H9 (cell line): Measurements from ENCODE around the gene MYBPC3. TPM values are rescaled to one million over a fixed set of nuclear protein-coding genes. Genes with fewer than 3 reads are reported as not detected.

Experiments used
- DNase-seq: peaks from one replicate; pipeline ENCODE4 v3.0.0-alpha.2; 2017
- H2AFZ ChIP-seq: one replicate; pipeline ENCODE4 v1.6.1; 2013; ENCODE audit warnings: mild to moderate bottlenecking, low read length, control low read depth, moderate library complexity
- H2AK5ac ChIP-seq: 2 replicates; pipeline ENCODE4 v1.6.1; 2013; ENCODE audit warnings: low read length, control low read depth, mixed read lengths; ENCODE audit not compliant: insufficient read length
- H2BK120ac ChIP-seq: one replicate; pipeline ENCODE4 v1.6.1; 2013; ENCODE audit warnings: low read depth, mild to moderate bottlenecking, low read length, control low read depth, inconsistent platforms; ENCODE audit not compliant: poor library complexity, severe bottlenecking
- H2BK12ac ChIP-seq: 2 replicates; pipeline ENCODE4 v1.6.1; 2013; ENCODE audit warnings: low read length, control low read depth, mixed read lengths, low read depth; ENCODE audit not compliant: insufficient read length
- H2BK15ac ChIP-seq: 2 replicates; pipeline ENCODE4 v1.6.1; 2013; ENCODE audit warnings: low read depth, low read length, control low read depth
- H2BK20ac ChIP-seq: one replicate; pipeline ENCODE4 v1.6.1; 2013; ENCODE audit warnings: low read depth, mild to moderate bottlenecking, low read length, control low read depth, inconsistent platforms; ENCODE audit not compliant: poor library complexity, severe bottlenecking
- H2BK5ac ChIP-seq: 2 replicates; pipeline ENCODE4 v1.6.1; 2013; ENCODE audit warnings: low read length, control low read depth, mixed read lengths; ENCODE audit not compliant: insufficient read length
- H3K14ac ChIP-seq: 2 replicates; pipeline ENCODE4 v1.6.1; 2013; ENCODE audit warnings: low read length, control low read depth; ENCODE audit not compliant: insufficient read depth
- H3K18ac ChIP-seq: 2 replicates; pipeline ENCODE4 v1.6.1; 2013; ENCODE audit warnings: low read depth, mild to moderate bottlenecking, mixed read lengths, low read length, control low read depth; ENCODE audit not compliant: insufficient read length
- H3K23ac ChIP-seq: 2 replicates; pipeline ENCODE4 v1.6.1; 2013; ENCODE audit warnings: low read length, control low read depth, mixed read lengths, low read depth; ENCODE audit not compliant: insufficient read length
- H3K23me2 ChIP-seq: 2 replicates; pipeline ENCODE4 v1.6.1; 2013; ENCODE audit warnings: low read depth, mild to moderate bottlenecking, mixed read lengths, low read length, control low read depth; ENCODE audit not compliant: insufficient read length, poor library complexity, severe bottlenecking
- H3K27ac ChIP-seq: 2 replicates; pipeline ENCODE4 v1.5.1; 2013; ENCODE audit warnings: low read length, control low read depth, mixed read lengths, low read depth; ENCODE audit not compliant: insufficient read length
- H3K27me3 ChIP-seq: 2 replicates; pipeline ENCODE4 v1.6.1; 2013; ENCODE audit warnings: low read length, control low read depth, inconsistent platforms; ENCODE audit not compliant: insufficient read depth
- H3K4ac ChIP-seq: 2 replicates; pipeline ENCODE4 v1.6.1; 2013; ENCODE audit warnings: low read depth, mild to moderate bottlenecking, control low read depth, inconsistent platforms, low read length, moderate library complexity
- H3K4me1 ChIP-seq: 2 replicates; pipeline ENCODE4 v1.6.1; 2013; ENCODE audit warnings: low read length, control low read depth, inconsistent platforms; ENCODE audit not compliant: insufficient read depth
- H3K4me2 ChIP-seq: 2 replicates; pipeline ENCODE4 v1.6.1; 2013; ENCODE audit warnings: low read length, control low read depth, mixed read lengths; ENCODE audit not compliant: insufficient read length, insufficient read depth
- H3K56ac ChIP-seq: 2 replicates; pipeline ENCODE4 v1.6.1; 2013; ENCODE audit warnings: low read depth, mild to moderate bottlenecking, mixed read lengths, low read length, control low read depth; ENCODE audit not compliant: insufficient read length
- H3K79me1 ChIP-seq: 2 replicates; pipeline ENCODE4 v1.6.1; 2013; ENCODE audit warnings: low read depth, mild to moderate bottlenecking, moderate library complexity, low read length, control low read depth, inconsistent platforms; ENCODE audit not compliant: insufficient read depth, poor library complexity, severe bottlenecking
- H3K79me2 ChIP-seq: 2 replicates; pipeline ENCODE4 v1.6.1; 2013; ENCODE audit warnings: low read length, control low read depth, inconsistent platforms; ENCODE audit not compliant: insufficient read depth
- H3K9ac ChIP-seq: 2 replicates; pipeline ENCODE4 v1.6.1; 2013; ENCODE audit warnings: low read length, control low read depth, mixed read lengths; ENCODE audit not compliant: insufficient read length; ENCODE audit errors: extremely low read depth
- H3K9me3 ChIP-seq: one replicate; pipeline ENCODE4 v1.6.1; 2013; ENCODE audit warnings: low read depth, low read length, inconsistent platforms; ENCODE audit not compliant: control insufficient read depth
- H3T11ph ChIP-seq: one replicate; pipeline ENCODE4 v1.6.1; 2013; ENCODE audit warnings: mild to moderate bottlenecking, low read length, control low read depth, inconsistent platforms
- H4K20me1 ChIP-seq: one replicate; pipeline ENCODE4 v1.6.1; 2013; ENCODE audit not compliant: control insufficient read depth, insufficient read length, insufficient read depth
- H4K5ac ChIP-seq: 2 replicates; pipeline ENCODE4 v1.6.1; 2013; ENCODE audit warnings: low read depth, mild to moderate bottlenecking, mixed read lengths, low read length, control low read depth; ENCODE audit not compliant: insufficient read length
- H4K8ac ChIP-seq: replicated peaks from 2 replicates; pipeline ENCODE4 v1.6.1; 2013; ENCODE audit warnings: low read length, control low read depth, mixed read lengths, low read depth; ENCODE audit not compliant: insufficient read length
- H4K91ac ChIP-seq: 2 replicates; pipeline ENCODE4 v1.6.1; 2013; ENCODE audit warnings: low read depth, mild to moderate bottlenecking, moderate library complexity, mixed read lengths, low read length, control low read depth; ENCODE audit not compliant: insufficient read length
- H3K27ac Mint-ChIP-seq, 3 experiments: 2 replicates in 2 of 3; 3 replicates in 1 of 3; pipeline ENCODE4 v1.8.0; 2020 to 2021; ENCODE audit warnings: mixed read lengths in 3 of 3, mild to moderate bottlenecking in 1 of 3, moderate library complexity in 1 of 3
- H3K27me3 Mint-ChIP-seq: 2 replicates; pipeline ENCODE4 v1.8.0; 2021; ENCODE audit warnings: low read depth, mild to moderate bottlenecking, moderate library complexity, mixed read lengths
- H3K36me3 Mint-ChIP-seq, 3 experiments: 2 replicates in 2 of 3; 3 replicates in 1 of 3; pipeline ENCODE4 v1.8.0; 2020 to 2021; ENCODE audit warnings: low read depth in 3 of 3, mixed read lengths in 3 of 3; ENCODE audit not compliant: insufficient read depth in 1 of 3
- H3K4me1 Mint-ChIP-seq, 2 experiments: 2 replicates each; pipeline ENCODE4 v1.8.0; 2020; ENCODE audit warnings: mixed read lengths in 2 of 2
- H3K4me3 Mint-ChIP-seq, 2 experiments: 2 replicates in 1 of 2; 3 replicates in 1 of 2; pipeline ENCODE4 v1.8.0; 2020 to 2021; ENCODE audit warnings: mild to moderate bottlenecking in 2 of 2, mixed read lengths in 2 of 2, moderate library complexity in 1 of 2
- H3K9me3 Mint-ChIP-seq, 2 experiments: 2 replicates in 1 of 2; 3 replicates in 1 of 2; pipeline ENCODE4 v1.8.0; 2020; ENCODE audit warnings: mild to moderate bottlenecking in 2 of 2, mixed read lengths in 2 of 2, moderate library complexity in 1 of 2
- WGBS: extraction: QIAGEN DNeasy Blood & Tissue Kit; methylation state at CpG from one replicate; pipeline ENCODE4 v1.1.7; 2013; ENCODE audit warnings: missing lambda C conversion rate, low lambda C conversion rate, mixed read lengths; ENCODE audit not compliant: insufficient read length; ENCODE audit errors: extremely low coverage; 5-methylcytosine and 5-hydroxymethylcytosine counted together
- total RNA-seq: library from RNA; stranded (reverse); gene quantifications from 2 replicates; pipeline ENCODE4 v1.2.1, GENCODE V29; 2021
- TF ChIP-seq, protein P1 (sequence below): fragments of 200-600 bp; sonication (generic); conservative IDR thresholded peaks from 3 replicates; pipeline ENCODE4 v1.8.0; 2021; ENCODE audit warnings: antibody characterized with exemption, mild to moderate bottlenecking

Gene MYBPC3
- total RNA-seq, 1 experiment from 2014 or later, result not detected

DNA sequence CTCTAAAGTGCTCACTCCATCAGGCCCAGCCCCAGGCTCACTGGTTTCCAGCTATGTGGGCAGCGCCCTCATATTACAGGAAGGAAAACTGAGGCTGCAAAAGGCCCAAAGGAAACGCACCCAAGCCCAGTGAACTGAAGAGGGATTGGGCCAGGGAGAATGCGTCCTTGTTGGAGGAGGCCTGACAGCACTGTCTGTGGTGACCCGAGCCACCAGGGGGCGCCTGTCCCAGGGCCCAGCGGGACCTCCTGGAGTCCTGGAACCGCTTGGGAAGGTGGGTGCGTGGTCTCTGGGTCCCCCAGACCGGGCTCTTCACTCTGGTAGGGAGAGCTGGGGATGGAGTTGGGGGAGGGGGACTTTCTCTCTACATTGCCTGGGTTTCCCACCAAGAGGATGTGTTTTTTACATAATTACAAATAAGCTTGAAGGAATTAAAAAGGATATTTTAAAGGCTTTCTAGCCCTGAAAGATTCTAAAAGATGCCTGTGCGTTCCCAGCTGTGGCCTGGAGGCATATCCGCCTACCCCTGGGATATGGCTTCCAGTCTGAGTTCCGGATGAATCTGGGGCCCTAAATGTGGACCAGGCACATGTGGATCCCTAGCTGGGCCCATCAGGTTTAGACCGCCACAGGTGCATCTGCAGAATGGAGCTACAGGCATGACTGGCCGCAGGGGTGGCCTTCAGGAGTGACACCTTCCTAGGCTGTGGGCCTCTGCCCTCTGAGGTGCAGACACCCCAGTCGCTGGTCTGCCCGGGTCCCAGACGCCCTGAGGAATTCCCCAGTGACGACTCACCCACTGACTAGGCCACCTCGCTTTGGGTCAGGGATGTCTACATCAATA lies 21.6 kb upstream of the MYBPC3 start:
- Histone ChIP-seq H3K18ac (no peak overlapping the region), H2BK5ac (no peak overlapping the region), H3K4me2 (no peak overlapping the region), H3K27me3 (no peaks in the 10 kb centered on the region), H3K79me2 (no peaks in the 10 kb centered on the region), H3T11ph (no peak overlapping the region), H3K4ac (no peak overlapping the region), H3K9ac (no peak overlapping the region), H4K8ac (no peak overlapping the region), H3K23me2 (no peaks in the 10 kb centered on the region), H3K9me3 (no peaks in the 10 kb centered on the region), H3K79me1 (no peaks in the 10 kb centered on the region), H2BK20ac (no peak overlapping the region), H4K5ac (no peak overlapping the region), H3K4me1 (no peaks in the 10 kb centered on the region), H3K14ac (no peak overlapping the region), H2BK12ac (no peak overlapping the region), H2AFZ (no peak overlapping the region), H2BK15ac (no peak overlapping the region), H3K56ac (no peak overlapping the region), H2BK120ac (no peak overlapping the region), H3K27ac (no peak overlapping the region), H2AK5ac (no peak overlapping the region), H4K20me1 (no peaks in the 10 kb centered on the region), H3K23ac (no peak overlapping the region), H4K91ac (no peak overlapping the region)
- Mint-ChIP-seq H3K36me3 (no peaks in the 10 kb centered on the region), H3K27me3 (no peaks in the 10 kb centered on the region; the same call in 1 of the 2 replicates), H3K4me1 (peaks cover 3 to 4% of the 10 kb centered on the region in 2 experiments; a peak in 3 of 4 replicates), H3K4me3 (no peak overlapping the region), H3K27ac (no peak overlapping the region), H3K9me3 (no peaks in the 10 kb centered on the region)
- peak; percentile 89 for DNase-seq
- TF ChIP-seq, protein P1, sequence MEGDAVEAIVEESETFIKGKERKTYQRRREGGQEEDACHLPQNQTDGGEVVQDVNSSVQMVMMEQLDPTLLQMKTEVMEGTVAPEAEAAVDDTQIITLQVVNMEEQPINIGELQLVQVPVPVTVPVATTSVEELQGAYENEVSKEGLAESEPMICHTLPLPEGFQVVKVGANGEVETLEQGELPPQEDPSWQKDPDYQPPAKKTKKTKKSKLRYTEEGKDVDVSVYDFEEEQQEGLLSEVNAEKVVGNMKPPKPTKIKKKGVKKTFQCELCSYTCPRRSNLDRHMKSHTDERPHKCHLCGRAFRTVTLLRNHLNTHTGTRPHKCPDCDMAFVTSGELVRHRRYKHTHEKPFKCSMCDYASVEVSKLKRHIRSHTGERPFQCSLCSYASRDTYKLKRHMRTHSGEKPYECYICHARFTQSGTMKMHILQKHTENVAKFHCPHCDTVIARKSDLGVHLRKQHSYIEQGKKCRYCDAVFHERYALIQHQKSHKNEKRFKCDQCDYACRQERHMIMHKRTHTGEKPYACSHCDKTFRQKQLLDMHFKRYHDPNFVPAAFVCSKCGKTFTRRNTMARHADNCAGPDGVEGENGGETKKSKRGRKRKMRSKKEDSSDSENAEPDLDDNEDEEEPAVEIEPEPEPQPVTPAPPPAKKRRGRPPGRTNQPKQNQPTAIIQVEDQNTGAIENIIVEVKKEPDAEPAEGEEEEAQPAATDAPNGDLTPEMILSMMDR, result peak; percentile 99
- WGBS, result no CpG with 5 or more reads among the region's 19 CpGs
